ENCODE data around the gene FYB1.

FYB1 gene

DNA sequence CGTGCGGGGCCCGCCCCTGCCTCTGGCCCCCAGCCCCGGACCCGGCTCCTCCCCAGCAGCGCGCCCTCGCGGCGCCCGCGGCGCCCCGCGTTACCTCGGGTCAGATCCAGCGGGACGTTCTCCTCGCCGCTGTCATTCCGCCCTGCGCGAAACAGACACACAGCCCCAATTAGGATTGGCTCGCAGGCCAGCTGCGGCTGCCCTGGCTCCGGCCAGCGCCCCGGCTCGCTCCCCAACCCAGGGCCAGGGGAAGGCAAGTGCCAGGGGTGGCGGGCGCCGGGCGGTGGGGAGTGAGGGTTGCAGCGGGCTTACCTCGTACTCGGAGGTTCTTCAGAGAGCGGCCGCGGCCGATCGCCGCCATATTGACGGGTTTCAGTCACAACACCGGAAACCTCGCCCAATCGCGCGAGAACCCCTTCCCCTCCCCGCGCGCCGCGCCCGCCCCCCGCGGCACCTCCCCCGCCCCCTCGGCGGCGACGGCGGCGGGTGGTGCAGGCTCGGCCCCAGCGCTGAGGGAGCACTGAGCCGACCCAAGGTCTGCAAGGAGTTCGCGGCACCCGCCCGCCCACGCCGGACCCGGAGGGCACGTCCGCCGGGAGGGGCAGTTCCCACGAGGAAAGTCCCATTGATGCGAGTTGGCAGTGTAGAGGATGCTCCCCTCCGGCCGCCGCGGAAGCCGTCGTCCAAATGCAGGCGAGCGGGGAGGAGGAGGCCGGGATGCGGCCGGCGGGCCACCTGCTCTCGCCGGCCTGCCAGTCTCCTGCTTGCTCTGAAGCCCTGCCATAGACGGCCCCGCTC lies 145.1 kb downstream of the FYB1 start, which contains the start of gene RICTOR:
RICTOR (minus strand) TSS at position 383 of the 798 bp plus-strand sequence; CDS start at position 361, 22 bp downstream.
- Histone ChIP-seq H3K36me3 (ENCODE audit: insufficient read depth, low read length) (peaks cover 8% of the 10 kb centered on the region), H3K9me3 (ENCODE audit: low read depth, low read length) (no peaks in the 10 kb centered on the region), H3K27ac (peak within 1 kb of the TSS; percentile 81), H3K9ac (ENCODE audit: insufficient read length) (peak within 1 kb of the TSS; percentile 97), H3K4me3 (peak within 1 kb of the TSS; percentile 94)
- TF ChIP-seq EZH2 (IDR thresholded peaks at IDR 0.05), result no peak
- TF ChIP-seq POLR2AphosphoS5 (IDR thresholded peaks at IDR 0.05; ENCODE audit: borderline replicate concordance, low read depth, low read length), result peak; percentile 85
- DNase-seq (ENCODE audit: low read depth, low spot score), result no peak

DNA sequence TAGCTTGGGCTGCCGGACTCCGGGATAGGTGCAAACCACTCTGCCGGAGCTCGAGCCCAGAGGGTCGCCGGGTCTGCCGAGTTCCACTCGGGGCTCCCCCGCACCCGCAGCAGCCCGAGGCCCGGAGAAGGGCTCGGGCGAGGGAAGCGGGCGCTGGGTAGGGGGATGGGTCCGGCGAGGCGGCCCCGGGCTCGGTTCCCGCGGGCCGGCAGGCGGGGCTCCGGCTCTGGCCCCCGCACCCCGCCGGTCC lies 145.7 kb downstream of the FYB1 start:
- TF ChIP-seq FOXP2 (optimal IDR thresholded peaks at IDR 0.05; ENCODE audit: control extremely low read depth, extremely low read length, insufficient read depth) (no peak), POLR2AphosphoS5 (IDR thresholded peaks at IDR 0.05; ENCODE audit: borderline replicate concordance, low read depth, low read length) (no peak), EZH2 (IDR thresholded peaks at IDR 0.05) (no peak)
- no peak for DNase-seq (ENCODE audit: low read depth, low spot score)
- peaks cover 13% of the 10 kb centered on the region for H3K36me3 ChIP-seq (ENCODE audit: insufficient read depth, low read length)
- peak overlapping the region; percentile 94 for H3K4me3 ChIP-seq
- H3K27ac ChIP-seq, result no peak overlapping the region
- H3K9ac ChIP-seq (ENCODE audit: insufficient read length), result peak overlapping the region; percentile 97
- H3K9me3 ChIP-seq (ENCODE audit: low read depth, low read length), result no peaks in the 10 kb centered on the region

DNA sequence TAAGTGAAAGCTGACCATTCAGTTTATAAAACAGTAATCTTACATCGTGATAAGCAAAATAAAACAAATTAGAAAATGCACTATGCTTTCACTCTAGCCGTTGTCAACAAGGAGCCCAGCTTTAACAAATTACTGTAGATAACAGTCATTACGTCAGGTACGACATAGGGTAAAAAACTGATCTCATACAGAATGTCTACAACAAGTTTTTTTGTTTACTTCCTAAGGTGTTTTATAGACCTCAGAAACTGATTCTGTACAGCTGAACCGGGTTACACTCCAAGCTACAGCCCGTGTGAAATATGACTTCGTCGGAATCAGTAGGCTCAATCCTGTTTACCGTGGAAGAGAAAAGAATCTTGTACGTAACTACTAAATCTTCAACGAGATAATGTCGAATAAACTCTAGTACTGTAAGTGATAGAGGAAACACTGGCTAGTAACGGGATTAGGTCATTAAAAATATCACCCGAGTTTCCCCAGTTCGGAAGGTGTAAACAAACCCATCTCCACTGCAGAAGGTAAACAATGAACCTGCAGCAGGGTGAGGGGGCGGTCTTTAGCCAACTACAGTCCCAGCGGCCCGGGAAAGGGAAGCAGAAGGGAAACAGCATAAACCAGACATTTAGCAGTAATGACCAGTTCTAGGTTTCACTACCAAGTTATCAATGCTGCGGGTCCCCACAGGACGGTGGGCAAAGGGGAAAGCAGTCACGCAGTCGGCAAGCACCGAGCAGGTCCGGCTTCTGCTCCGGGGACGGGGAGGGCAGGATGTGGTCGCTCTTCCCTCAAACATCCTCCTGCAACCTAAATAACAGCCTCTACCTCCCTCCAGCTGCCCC lies 146.2 kb downstream of the FYB1 start:
- no peak overlapping the region for H3K27ac ChIP-seq
- H3K9ac ChIP-seq (ENCODE audit: insufficient read length), result peak overlapping the region; percentile 97
- H3K4me3 ChIP-seq, result peak overlapping the region; percentile 94
- TF ChIP-seq POLR2AphosphoS5 (IDR thresholded peaks at IDR 0.05; ENCODE audit: borderline replicate concordance, low read depth, low read length) (no peak), FOXP2 (optimal IDR thresholded peaks at IDR 0.05; ENCODE audit: control extremely low read depth, extremely low read length, insufficient read depth) (no peak), EZH2 (IDR thresholded peaks at IDR 0.05) (no peak)
- H3K9me3 ChIP-seq (ENCODE audit: low read depth, low read length), result no peaks in the 10 kb centered on the region
- no peak for DNase-seq (ENCODE audit: low read depth, low spot score)
- peaks cover 19% of the 10 kb centered on the region for H3K36me3 ChIP-seq (ENCODE audit: insufficient read depth, low read length)

DNA sequence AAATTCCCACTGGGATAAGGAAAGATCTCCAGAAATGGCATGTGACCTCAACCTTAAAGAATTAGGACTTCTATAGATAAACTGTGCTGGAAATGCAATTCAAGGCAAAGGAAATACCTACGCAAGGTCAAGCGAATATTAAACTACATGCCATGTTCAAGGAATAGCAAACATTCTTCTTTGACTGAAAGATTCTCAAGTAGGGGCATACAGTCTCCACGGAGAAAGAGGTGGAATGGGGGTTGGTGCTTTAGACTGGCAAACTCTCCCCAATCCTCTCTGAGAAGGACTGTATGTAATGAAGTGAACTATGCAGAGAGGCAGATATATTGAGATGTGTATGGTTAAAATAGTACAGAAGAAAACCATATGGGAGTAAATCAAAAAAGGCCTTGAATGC lies 151.3 kb downstream of the FYB1 start:
- TF ChIP-seq FOXP2 (optimal IDR thresholded peaks at IDR 0.05; ENCODE audit: control extremely low read depth, extremely low read length, insufficient read depth) (no peak), EZH2 (IDR thresholded peaks at IDR 0.05) (no peak), POLR2AphosphoS5 (IDR thresholded peaks at IDR 0.05; ENCODE audit: borderline replicate concordance, low read depth, low read length) (no peak)
- Histone ChIP-seq H3K4me3 (no peak overlapping the region), H3K36me3 (ENCODE audit: insufficient read depth, low read length) (peaks cover 51% of the 10 kb centered on the region)

DNA sequence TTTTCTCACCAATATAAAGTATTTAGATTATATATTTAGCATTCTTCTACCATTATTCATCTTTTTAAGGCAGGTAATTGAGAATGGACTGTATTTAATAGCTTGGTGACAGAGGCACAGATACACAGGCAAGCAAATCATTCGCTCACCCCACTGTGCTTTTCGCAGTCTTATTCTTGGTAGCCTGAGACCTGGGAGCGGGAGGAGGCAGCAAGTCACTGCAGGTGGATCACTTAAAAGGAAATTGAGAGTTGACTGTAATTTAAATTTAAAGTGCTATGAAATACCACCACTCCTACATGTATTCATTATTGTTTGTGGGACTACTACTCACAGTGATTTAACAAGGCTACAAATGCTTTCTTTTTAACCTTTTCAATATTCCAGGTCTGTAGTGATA lies 154.9 kb downstream of the FYB1 start:
- Histone ChIP-seq H3K36me3 (ENCODE audit: insufficient read depth, low read length) (peaks cover 46% of the 10 kb centered on the region), H3K9me3 (ENCODE audit: low read depth, low read length) (peaks cover 5% of the 10 kb centered on the region), H3K4me3 (no peak overlapping the region), H3K9ac (ENCODE audit: insufficient read length) (no peak overlapping the region), H3K27ac (0 out of 2 replicates have a peak overlapping the region, but pooled peaks have one; percentile 3)
- TF ChIP-seq EZH2 (IDR thresholded peaks at IDR 0.05) (no peak), POLR2AphosphoS5 (IDR thresholded peaks at IDR 0.05; ENCODE audit: borderline replicate concordance, low read depth, low read length) (no peak), FOXP2 (optimal IDR thresholded peaks at IDR 0.05; ENCODE audit: control extremely low read depth, extremely low read length, insufficient read depth) (no peak)
- no peak for DNase-seq (ENCODE audit: low read depth, low spot score)

More for the DNA sequence above, 151.3 kb downstream of the FYB1 start:
- Histone ChIP-seq H3K9ac (ENCODE audit: insufficient read length) (no peak overlapping the region), H3K27ac (no peak overlapping the region), H3K9me3 (ENCODE audit: low read depth, low read length) (peaks cover 5% of the 10 kb centered on the region)
- no peak for DNase-seq (ENCODE audit: low read depth, low spot score)

DNA sequence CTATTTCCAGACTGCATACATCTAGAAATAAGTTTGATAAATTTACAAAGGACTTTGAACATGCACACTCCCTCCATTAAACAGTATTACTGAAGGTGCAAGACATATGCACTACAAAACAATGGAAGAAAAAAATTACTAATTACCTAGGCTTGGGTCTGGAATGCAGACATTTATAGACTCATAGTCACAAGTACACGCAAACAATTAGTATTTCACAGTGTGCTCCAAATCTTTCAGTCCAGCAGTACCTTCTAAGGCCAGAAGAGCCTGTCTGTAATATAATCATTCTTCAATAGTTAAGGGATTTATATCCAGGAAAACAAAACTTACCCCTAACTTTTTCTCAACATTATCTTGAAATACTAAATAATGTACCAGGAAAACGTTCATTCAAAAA lies 156.3 kb downstream of the FYB1 start:
- no peak for DNase-seq (ENCODE audit: low read depth, low spot score)
- Histone ChIP-seq H3K27ac (no peak overlapping the region; the same call in 1 of the 2 replicates), H3K36me3 (ENCODE audit: insufficient read depth, low read length) (peaks cover 32% of the 10 kb centered on the region), H3K9ac (ENCODE audit: insufficient read length) (no peak overlapping the region), H3K4me3 (no peak overlapping the region), H3K9me3 (ENCODE audit: low read depth, low read length) (peaks cover 5% of the 10 kb centered on the region)
- TF ChIP-seq FOXP2 (optimal IDR thresholded peaks at IDR 0.05; ENCODE audit: control extremely low read depth, extremely low read length, insufficient read depth) (no peak), POLR2AphosphoS5 (IDR thresholded peaks at IDR 0.05; ENCODE audit: borderline replicate concordance, low read depth, low read length) (no peak), EZH2 (IDR thresholded peaks at IDR 0.05) (no peak)

DNA sequence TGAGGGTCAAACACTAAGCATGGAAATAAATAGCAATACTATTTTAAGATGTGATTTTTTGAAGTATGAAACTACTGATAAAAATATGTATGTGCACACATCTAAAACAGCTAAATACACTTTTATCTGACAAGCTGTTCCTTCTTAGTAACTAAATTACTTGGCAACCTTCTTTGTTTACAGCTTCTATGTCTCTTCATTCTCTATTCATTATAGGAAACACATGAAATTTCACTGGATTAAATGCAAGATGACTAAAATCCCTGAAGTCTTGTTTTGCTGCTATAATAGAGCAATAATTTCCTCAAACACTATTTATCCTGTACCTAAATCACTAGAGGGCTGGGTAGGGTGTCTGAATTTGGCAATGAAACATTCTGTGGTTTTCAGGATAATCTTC lies 156.8 kb downstream of the FYB1 start:
- DNase-seq (ENCODE audit: low read depth, low spot score), result no peak
- H3K4me3 ChIP-seq, result no peak overlapping the region
- H3K36me3 ChIP-seq (ENCODE audit: insufficient read depth, low read length), result peaks cover 27% of the 10 kb centered on the region
- H3K9me3 ChIP-seq (ENCODE audit: low read depth, low read length), result peaks cover 2% of the 10 kb centered on the region
- TF ChIP-seq FOXP2 (optimal IDR thresholded peaks at IDR 0.05; ENCODE audit: control extremely low read depth, extremely low read length, insufficient read depth) (no peak), EZH2 (IDR thresholded peaks at IDR 0.05) (no peak), POLR2AphosphoS5 (IDR thresholded peaks at IDR 0.05; ENCODE audit: borderline replicate concordance, low read depth, low read length) (no peak)
- no peak overlapping the region; the same call in 1 of the 2 replicates for H3K27ac ChIP-seq
- H3K9ac ChIP-seq (ENCODE audit: insufficient read length), result no peak overlapping the region

DNA sequence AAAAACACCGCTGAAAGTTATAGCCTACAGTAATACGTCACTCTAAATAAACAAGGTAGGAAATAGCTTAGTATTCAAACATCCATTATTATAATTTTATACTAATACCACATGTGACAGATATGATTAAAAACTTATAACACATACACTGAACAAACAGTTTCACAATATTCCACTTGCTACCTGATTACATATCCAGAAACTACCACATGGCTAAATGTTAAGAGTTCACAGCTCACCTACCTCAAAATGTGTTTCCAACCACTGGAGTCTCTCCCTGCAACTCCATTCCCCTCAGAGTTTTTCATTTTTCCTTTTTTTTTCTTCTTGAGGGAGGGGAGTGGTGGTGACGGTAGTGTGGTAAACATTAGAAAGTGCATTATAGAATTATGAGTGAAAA lies 157.3 kb downstream of the FYB1 start:
- Histone ChIP-seq H3K9me3 (ENCODE audit: low read depth, low read length) (no peaks in the 10 kb centered on the region), H3K36me3 (ENCODE audit: insufficient read depth, low read length) (peaks cover 22% of the 10 kb centered on the region), H3K27ac (no peak overlapping the region; the same call in 1 of the 2 replicates), H3K9ac (ENCODE audit: insufficient read length) (no peak overlapping the region), H3K4me3 (no peak overlapping the region)
- TF ChIP-seq EZH2 (IDR thresholded peaks at IDR 0.05) (no peak), POLR2AphosphoS5 (IDR thresholded peaks at IDR 0.05; ENCODE audit: borderline replicate concordance, low read depth, low read length) (no peak), FOXP2 (optimal IDR thresholded peaks at IDR 0.05; ENCODE audit: control extremely low read depth, extremely low read length, insufficient read depth) (no peak)
- no peak for DNase-seq (ENCODE audit: low read depth, low spot score)
